ENCODE measurements around the gene FAU. TPM values are rescaled to one million over a fixed set of nuclear protein-coding genes. Genes with fewer than 3 reads are reported as not detected.

Gene FAU
- total and polyA plus RNA-seq, 9 donors = 1,053 to 2,272 (median 1,798) TPM

- Histone ChIP-seq H3K27me3 (no peaks in the 10 kb centered on the region), H3K9me3 (no peaks in the 10 kb centered on the region), H3K27ac (no peak overlapping the region), H3K4me1 (ENCODE audit: insufficient read depth) (peaks cover 7% of the 10 kb centered on the region), H3K36me3 (no peaks in the 10 kb centered on the region), H3K4me3 (no peak overlapping the region)
- TF ChIP-seq CTCF (IDR thresholded peaks at IDR 0.05) (no peak), POLR2A (IDR thresholded peaks at IDR 0.05) (no peak), EP300 (IDR thresholded peaks at IDR 0.05) (no peak)
- DNase-seq = no peak
- intact Hi-C loops (cut with DNase I) = loop anchor here in 1 of 4 donors (5.0 kb wide), 1 partner anchor 76 kb away; the partner anchor contains the start of gene ARL2
- 92% methylated on average over 15 of the region's 15 CpGs for WGBS, 3 donors
Observed at GRCh38 chr11:65087827-65088226, 34.1 kb downstream of the FAU start.

GRCh38 chr11:65087216-65087615 is 34.7 kb downstream of the FAU start:
- no peak for TF ChIP-seq POLR2A (IDR thresholded peaks at IDR 0.05)
- no peak for TF ChIP-seq CTCF (IDR thresholded peaks at IDR 0.05)
- TF ChIP-seq EP300 (IDR thresholded peaks at IDR 0.05) = no peak
- Histone ChIP-seq H3K9me3 (no peaks in the 10 kb centered on the region), H3K4me1 (ENCODE audit: insufficient read depth) (peaks cover 7% of the 10 kb centered on the region), H3K27me3 (no peaks in the 10 kb centered on the region), H3K4me3 (no peak overlapping the region), H3K36me3 (no peaks in the 10 kb centered on the region), H3K27ac (no peak overlapping the region)
- intact Hi-C loops (cut with DNase I) = loop anchor here in 1 of 4 donors (5.0 kb wide), 1 partner anchor 75 kb away; the partner anchor contains the start of gene ARL2
- DNase-seq = peak in 2 of 5 donors; percentile 43
- WGBS, 3 donors = 71 to 84% (median 81%) methylated on average over 11 of the region's 11 CpGs

- intact Hi-C loops (cut with DNase I) = loop anchor here in 1 of 4 donors (5.0 kb wide), 1 partner anchor 75 kb away; the partner anchor contains the start of gene ARL2
- H3K27me3 ChIP-seq = no peaks in the 10 kb centered on the region
- no peak for DNase-seq
- no peak overlapping the region for H3K4me3 ChIP-seq
- peaks cover 7% of the 10 kb centered on the region for H3K4me1 ChIP-seq (ENCODE audit: insufficient read depth)
- no peaks in the 10 kb centered on the region for H3K9me3 ChIP-seq
- no peaks in the 10 kb centered on the region for H3K36me3 ChIP-seq
- 81 to 90% (median 86%) methylated on average over 9 of the region's 9 CpGs for WGBS, 3 donors
- H3K27ac ChIP-seq = no peak overlapping the region
- TF ChIP-seq EP300 (IDR thresholded peaks at IDR 0.05) (no peak), POLR2A (IDR thresholded peaks at IDR 0.05) (no peak)
Observed at GRCh38 chr11:65086809-65087208, 35.1 kb downstream of the FAU start.

- DNase-seq = no peak
- Histone ChIP-seq H3K4me3 (no peak overlapping the region), H3K9me3 (no peaks in the 10 kb centered on the region), H3K27ac (no peak overlapping the region), H3K4me1 (ENCODE audit: insufficient read depth) (peaks cover 7% of the 10 kb centered on the region), H3K27me3 (no peaks in the 10 kb centered on the region), H3K36me3 (no peaks in the 10 kb centered on the region)
- intact Hi-C loops (cut with DNase I) = loop anchor here in 1 of 4 donors (5.0 kb wide), 1 partner anchor 73 kb away; the partner anchor contains the start of gene ARL2
- TF ChIP-seq CTCF (IDR thresholded peaks at IDR 0.05) = no peak
- no peak for TF ChIP-seq EP300 (IDR thresholded peaks at IDR 0.05)
- no peak for TF ChIP-seq POLR2A (IDR thresholded peaks at IDR 0.05)
- WGBS, 3 donors = 86 to 93% (median 88%) methylated on average over 4 of the region's 4 CpGs
Observed at GRCh38 chr11:65085446-65085845, 36.5 kb downstream of the FAU start.

GRCh38 chr11:65084598-65085375 is 37.1 kb downstream of the FAU start:
- TF ChIP-seq EP300 (IDR thresholded peaks at IDR 0.05) = no peak
- TF ChIP-seq POLR2A (IDR thresholded peaks at IDR 0.05) = no peak
- WGBS, 3 donors = 38 to 42% (median 38%) methylated on average over 23 of the region's 23 CpGs
- Histone ChIP-seq H3K27me3 (no peaks in the 10 kb centered on the region), H3K4me1 (ENCODE audit: insufficient read depth) (peaks cover 7% of the 10 kb centered on the region), H3K27ac (peak overlapping the region; percentile 75 to 86), H3K9me3 (no peaks in the 10 kb centered on the region), H3K36me3 (no peaks in the 10 kb centered on the region), H3K4me3 (peak overlapping the region; percentile 77)
- no peak for DNase-seq
- intact Hi-C loops (cut with DNase I) = loop anchor here in 2 of 4 donors (5.0 kb wide), 2 partner anchors 33 to 72 kb away; partner anchors contain the start of genes ARL2 (in 1 of the 2) and ZNHIT2 (in 1 of the 2)

Data from ovary (tissue), 9 donors.